GM12875 (cell line): ENCODE data around the gene BTG2.
"Not testable (repeated sequence)": the region's sequence is repeated elsewhere in the genome, so short reads cannot be mapped to it uniquely, and the experiment has no call there.

Experiments
- H3K4me3 ChIP-seq: one replicate; pipeline ENCODE4 v1.5.1; 2011; ENCODE audit warnings: low read depth, low read length, control low read depth
- CTCF ChIP-seq: IDR thresholded peaks from 2 replicates; pipeline ENCODE4 v1.5.1; 2011; ENCODE audit warnings: low read depth, mild to moderate bottlenecking, control low read depth, inconsistent platforms, low read length, moderate library complexity, borderline replicate concordance; ENCODE audit not compliant: insufficient read depth

The BTG2 gene

DNA sequence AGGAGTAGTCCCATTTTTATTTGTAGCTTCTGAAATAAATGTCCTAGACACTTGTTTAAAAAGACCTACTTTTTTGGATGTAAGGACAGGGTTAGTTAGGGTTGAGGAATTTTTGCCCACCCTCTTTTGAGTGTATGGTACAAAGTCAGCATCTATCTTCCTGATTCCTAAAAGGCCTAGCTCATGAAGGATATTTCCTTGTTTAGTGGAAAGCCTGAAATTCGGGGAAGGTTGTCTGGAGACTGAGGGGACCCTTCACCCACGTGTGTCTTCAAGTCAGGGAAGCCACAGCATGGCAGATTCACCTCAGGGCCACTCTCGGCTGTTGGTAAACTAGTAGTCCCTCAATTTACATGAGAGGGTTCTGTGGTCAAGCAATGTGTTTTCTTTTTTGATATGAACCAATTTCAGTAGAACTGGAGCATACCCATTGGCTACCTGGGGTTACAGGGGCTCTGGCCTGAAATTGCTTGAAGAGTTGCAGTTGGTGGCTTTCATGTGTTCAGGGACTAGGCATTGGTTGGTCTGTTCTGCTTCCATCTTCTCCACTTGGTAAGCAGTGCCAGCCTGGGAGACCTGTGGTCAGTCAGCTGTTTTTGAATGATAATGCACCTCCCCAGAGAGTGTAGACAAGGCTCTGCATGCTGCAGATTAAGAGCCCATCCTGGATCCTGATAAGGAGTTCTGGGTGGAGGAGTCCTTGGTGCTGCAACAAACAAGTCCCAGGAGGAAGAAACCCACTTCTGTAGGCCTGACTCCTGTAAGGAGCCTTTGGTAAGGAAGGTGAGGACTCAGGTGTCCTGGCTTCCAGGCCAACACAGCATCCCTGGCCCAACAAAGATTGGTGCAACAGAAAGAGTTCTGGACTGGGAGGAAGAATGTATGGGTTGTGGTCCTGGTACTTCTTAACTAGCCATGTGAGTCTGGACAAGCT is 6.3 kb downstream of the BTG2 start:
- TF ChIP-seq CTCF = no peak
- H3K4me3 ChIP-seq = no peak overlapping the region

- H3K4me3 ChIP-seq = not testable (repeated sequence)
Measured at GRCh38 chr1:203314025-203314759, 8.9 kb downstream of the BTG2 start.

DNA sequence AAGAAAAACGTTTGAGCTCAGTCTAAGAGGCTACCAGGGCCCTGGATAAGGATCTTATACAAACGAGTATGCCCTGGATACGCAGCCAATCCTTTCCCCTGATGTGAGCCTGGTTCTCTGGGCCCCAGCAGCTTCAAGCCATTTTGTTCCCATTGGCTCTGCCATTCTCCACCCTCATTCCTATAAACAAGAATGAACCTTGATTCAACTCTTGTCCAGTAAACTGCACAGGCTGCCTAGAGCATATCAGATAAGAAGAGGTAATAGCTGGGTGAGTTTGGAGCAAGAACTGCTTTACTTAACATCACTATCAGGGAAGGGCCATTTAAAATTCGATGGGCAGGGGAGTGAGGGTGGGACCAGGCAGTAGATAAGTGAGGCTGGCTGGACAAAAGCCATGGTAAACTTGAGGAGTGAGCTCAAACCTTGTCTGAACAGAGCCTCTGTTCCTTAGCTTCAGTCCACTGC is 11.3 kb downstream of the BTG2 start:
- no peak for TF ChIP-seq CTCF
- no peak overlapping the region for H3K4me3 ChIP-seq

- TF ChIP-seq CTCF = no peak
- H3K4me3 ChIP-seq = no peak overlapping the region
Measured at GRCh38 chr1:203317429-203318228, 12.3 kb downstream of the BTG2 start.

DNA sequence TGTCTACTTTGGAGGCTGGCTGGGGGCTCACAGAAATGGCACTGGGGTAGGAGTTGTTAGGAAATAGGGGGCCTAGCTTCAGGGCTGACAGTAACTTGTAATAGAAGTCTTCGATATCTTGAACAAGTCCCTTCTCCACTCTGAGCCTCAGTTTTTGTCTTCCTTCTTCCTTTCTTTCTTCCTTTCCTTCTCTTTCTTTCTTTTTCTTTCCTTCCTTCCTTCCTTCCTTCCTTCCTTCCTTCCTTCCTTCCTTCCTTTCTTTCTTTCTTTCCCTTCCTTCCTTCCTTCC is 12.9 kb downstream of the BTG2 start:
- no peak overlapping the region for H3K4me3 ChIP-seq
- TF ChIP-seq CTCF = no peak

GRCh38 chr1:203320591-203321272 is 15.4 kb downstream of the BTG2 start:
- no peak overlapping the region for H3K4me3 ChIP-seq
- TF ChIP-seq CTCF = no peak
